LNCaP clone FGC (cell line): ENCODE measurements around the gene KREMEN2.
"Not testable (repeated sequence)": the region's sequence is repeated elsewhere in the genome, so short reads cannot be mapped to it uniquely, and the experiment has no call there.

ENCODE experiments used
- DNase-seq: peaks from one replicate; pipeline ENCODE4 v3.0.0-alpha.2; 2011; ENCODE audit warnings: low read depth
- H3K4me3 ChIP-seq: 2 replicates; pipeline ENCODE4 v1.5.1; 2011; ENCODE audit warnings: mild to moderate bottlenecking, low read depth, low read length, control low read depth
- TF ChIP-seq, protein P1 (sequence below): IDR thresholded peaks from 2 replicates; pipeline ENCODE4 v1.5.1; 2012; ENCODE audit warnings: mild to moderate bottlenecking; ENCODE audit not compliant: control insufficient read depth, insufficient read depth; ENCODE audit errors: extremely low read depth

KREMEN2 gene

DNA sequence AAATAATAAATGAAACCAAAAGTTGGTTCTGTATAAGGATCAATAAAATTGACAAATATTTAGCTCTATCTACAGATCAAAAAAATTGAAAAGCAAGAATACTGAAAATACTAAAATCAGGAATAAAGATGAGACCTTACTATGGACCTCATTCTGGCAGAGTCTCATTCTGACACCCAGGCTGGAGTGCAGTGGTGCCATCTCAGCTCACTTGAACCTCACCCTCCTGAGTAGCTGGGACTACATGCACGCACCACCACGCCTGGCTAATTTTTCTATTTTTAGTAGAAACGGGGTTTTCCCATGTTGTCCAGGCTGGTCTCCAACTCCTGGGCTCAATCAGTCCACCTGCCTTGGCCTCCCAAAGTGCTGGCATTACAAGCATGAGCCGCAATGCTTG lies 22.0 kb upstream of the KREMEN2 start:
- no peak for DNase-seq
- H3K4me3 ChIP-seq = no peak overlapping the region
- TF ChIP-seq, protein P1, sequence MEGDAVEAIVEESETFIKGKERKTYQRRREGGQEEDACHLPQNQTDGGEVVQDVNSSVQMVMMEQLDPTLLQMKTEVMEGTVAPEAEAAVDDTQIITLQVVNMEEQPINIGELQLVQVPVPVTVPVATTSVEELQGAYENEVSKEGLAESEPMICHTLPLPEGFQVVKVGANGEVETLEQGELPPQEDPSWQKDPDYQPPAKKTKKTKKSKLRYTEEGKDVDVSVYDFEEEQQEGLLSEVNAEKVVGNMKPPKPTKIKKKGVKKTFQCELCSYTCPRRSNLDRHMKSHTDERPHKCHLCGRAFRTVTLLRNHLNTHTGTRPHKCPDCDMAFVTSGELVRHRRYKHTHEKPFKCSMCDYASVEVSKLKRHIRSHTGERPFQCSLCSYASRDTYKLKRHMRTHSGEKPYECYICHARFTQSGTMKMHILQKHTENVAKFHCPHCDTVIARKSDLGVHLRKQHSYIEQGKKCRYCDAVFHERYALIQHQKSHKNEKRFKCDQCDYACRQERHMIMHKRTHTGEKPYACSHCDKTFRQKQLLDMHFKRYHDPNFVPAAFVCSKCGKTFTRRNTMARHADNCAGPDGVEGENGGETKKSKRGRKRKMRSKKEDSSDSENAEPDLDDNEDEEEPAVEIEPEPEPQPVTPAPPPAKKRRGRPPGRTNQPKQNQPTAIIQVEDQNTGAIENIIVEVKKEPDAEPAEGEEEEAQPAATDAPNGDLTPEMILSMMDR = no peak

- H3K4me3 ChIP-seq, DNase-seq: not testable (repeated sequence)
These were observed 20.4 kb upstream of the KREMEN2 start for GRCh38 chr16:2943716-2944115.

GRCh38 chr16:2946649-2947048 lies 17.4 kb upstream of the KREMEN2 start:
- no peak overlapping the region for H3K4me3 ChIP-seq
- TF ChIP-seq, protein P1 = no peak
- DNase-seq = no peak

- no peak overlapping the region for H3K4me3 ChIP-seq
- DNase-seq = no peak
- TF ChIP-seq, protein P1 = no peak
These were observed 15.0 kb upstream of the KREMEN2 start for GRCh38 chr16:2948807-2949704.

GRCh38 chr16:2949705-2950352 lies 14.2 kb upstream of the KREMEN2 start:
- TF ChIP-seq, protein P1 = no peak
- DNase-seq = no peak
- no peak overlapping the region for H3K4me3 ChIP-seq

DNA sequence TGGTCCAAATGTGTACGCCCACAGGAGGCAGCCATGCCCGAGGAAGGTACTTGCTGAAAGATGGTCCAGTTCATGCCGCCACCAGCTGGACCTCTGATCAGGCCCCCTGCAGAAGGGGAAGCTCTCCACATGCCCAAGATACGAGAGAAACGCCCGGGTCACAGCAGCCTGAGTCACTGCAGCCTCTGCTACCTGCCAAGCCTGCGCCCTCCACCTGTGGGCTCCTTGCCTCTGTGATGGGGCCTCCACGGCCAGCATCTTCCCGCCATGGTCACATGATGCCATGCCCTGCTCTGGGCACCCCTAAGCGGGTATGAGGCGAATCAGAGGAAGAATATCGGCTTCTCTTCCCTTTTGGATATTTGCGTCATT lies 13.7 kb upstream of the KREMEN2 start:
- H3K4me3 ChIP-seq = no peak overlapping the region
- no peak for DNase-seq
- TF ChIP-seq, protein P1 = no peak

DNA sequence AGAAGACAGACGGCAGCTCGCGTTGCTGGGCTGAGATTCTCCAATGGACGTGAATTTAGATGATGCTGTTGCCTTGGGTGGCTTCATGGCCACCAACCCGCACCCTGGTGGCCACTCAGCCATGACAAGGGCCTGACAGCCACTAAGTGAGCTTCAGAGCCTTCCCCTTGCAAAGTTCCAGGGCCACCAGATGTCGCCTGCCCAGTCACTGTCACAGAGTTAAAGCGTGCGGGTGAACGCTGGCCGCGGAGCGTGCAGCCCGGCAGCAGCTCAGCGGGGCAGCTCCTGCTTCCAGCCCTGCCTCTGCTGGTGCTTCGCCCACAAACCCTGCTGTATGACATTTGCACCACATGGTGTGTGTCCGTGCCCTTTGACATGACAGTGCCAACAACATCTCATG lies 13.3 kb upstream of the KREMEN2 start:
- TF ChIP-seq, protein P1 = no peak
- H3K4me3 ChIP-seq = no peak overlapping the region
- DNase-seq = no peak
